ENCODE results near the gene SMIM38.

Gene SMIM38

GRCh38 chr11:69156673-69157155 is 979 bp downstream of the SMIM38 start:
- in situ Hi-C loops (cut with MboI; ENCODE audit: low sequenced_read_pairs): no loop called here

- in situ Hi-C loops (cut with MboI; ENCODE audit: low sequenced_read_pairs): no loop called here
Measured at GRCh38 chr11:69157156-69157821, 1.6 kb downstream of the SMIM38 start.

- in situ Hi-C loops (cut with MboI; ENCODE audit: low sequenced_read_pairs): no loop called here
Measured at GRCh38 chr11:69157822-69158231, 2.1 kb downstream of the SMIM38 start.

GRCh38 chr11:69158301-69159149 is 2.8 kb downstream of the SMIM38 start:
- in situ Hi-C loops (cut with MboI; ENCODE audit: low sequenced_read_pairs): no loop called here

GRCh38 chr11:69159150-69159852 is 3.6 kb downstream of the SMIM38 start:
- in situ Hi-C loops (cut with MboI; ENCODE audit: low sequenced_read_pairs): no loop called here

GRCh38 chr11:69160296-69161116 is 4.8 kb downstream of the SMIM38 start:
- in situ Hi-C loops (cut with MboI; ENCODE audit: low sequenced_read_pairs): no loop called here

GRCh38 chr11:69161117-69161407 is 5.3 kb downstream of the SMIM38 start:
- in situ Hi-C loops (cut with MboI; ENCODE audit: low sequenced_read_pairs): no loop called here

- in situ Hi-C loops (cut with MboI; ENCODE audit: low sequenced_read_pairs): no loop called here
Measured at GRCh38 chr11:69162505-69162904, 6.8 kb downstream of the SMIM38 start.

GRCh38 chr11:69163842-69164241 is 8.1 kb downstream of the SMIM38 start:
- in situ Hi-C loops (cut with MboI; ENCODE audit: low sequenced_read_pairs): no loop called here

GRCh38 chr11:69164824-69165223 is 9.1 kb downstream of the SMIM38 start:
- in situ Hi-C loops (cut with MboI; ENCODE audit: low sequenced_read_pairs): no loop called here

GRCh38 chr11:69165775-69166174 is 10.0 kb downstream of the SMIM38 start:
- in situ Hi-C loops (cut with MboI; ENCODE audit: low sequenced_read_pairs): no loop called here

- in situ Hi-C loops (cut with MboI; ENCODE audit: low sequenced_read_pairs): no loop called here
Measured at GRCh38 chr11:69166218-69167115, 10.7 kb downstream of the SMIM38 start.

GRCh38 chr11:69167130-69167915 is 11.6 kb downstream of the SMIM38 start:
- in situ Hi-C loops (cut with MboI; ENCODE audit: low sequenced_read_pairs): no loop called here

GRCh38 chr11:69167916-69168691 is 12.4 kb downstream of the SMIM38 start:
- in situ Hi-C loops (cut with MboI; ENCODE audit: low sequenced_read_pairs): no loop called here

- in situ Hi-C loops (cut with MboI; ENCODE audit: low sequenced_read_pairs): no loop called here
Measured at GRCh38 chr11:69169479-69169878, 13.7 kb downstream of the SMIM38 start.

- in situ Hi-C loops (cut with MboI; ENCODE audit: low sequenced_read_pairs): no loop called here
Measured at GRCh38 chr11:69170704-69171103, 15.0 kb downstream of the SMIM38 start.

GRCh38 chr11:69171476-69172240 is 15.9 kb downstream of the SMIM38 start:
- in situ Hi-C loops (cut with MboI; ENCODE audit: low sequenced_read_pairs): no loop called here

- in situ Hi-C loops (cut with MboI; ENCODE audit: low sequenced_read_pairs): no loop called here
Measured at GRCh38 chr11:69172674-69173073, 16.9 kb downstream of the SMIM38 start.
